ENCODE data around the gene MAPKAPK5.
"Not testable (repeated sequence)": the region's sequence is repeated elsewhere in the genome, so short reads cannot be mapped to it uniquely, and the experiment has no call there.

The MAPKAPK5 gene

GRCh38 chr12:111822886-111823285 lies 19.1 kb upstream of the MAPKAPK5 start:
- H3K4me3 ChIP-seq (ENCODE audit: low read depth, low read length) = no peak overlapping the region
- TF ChIP-seq, protein P1, sequence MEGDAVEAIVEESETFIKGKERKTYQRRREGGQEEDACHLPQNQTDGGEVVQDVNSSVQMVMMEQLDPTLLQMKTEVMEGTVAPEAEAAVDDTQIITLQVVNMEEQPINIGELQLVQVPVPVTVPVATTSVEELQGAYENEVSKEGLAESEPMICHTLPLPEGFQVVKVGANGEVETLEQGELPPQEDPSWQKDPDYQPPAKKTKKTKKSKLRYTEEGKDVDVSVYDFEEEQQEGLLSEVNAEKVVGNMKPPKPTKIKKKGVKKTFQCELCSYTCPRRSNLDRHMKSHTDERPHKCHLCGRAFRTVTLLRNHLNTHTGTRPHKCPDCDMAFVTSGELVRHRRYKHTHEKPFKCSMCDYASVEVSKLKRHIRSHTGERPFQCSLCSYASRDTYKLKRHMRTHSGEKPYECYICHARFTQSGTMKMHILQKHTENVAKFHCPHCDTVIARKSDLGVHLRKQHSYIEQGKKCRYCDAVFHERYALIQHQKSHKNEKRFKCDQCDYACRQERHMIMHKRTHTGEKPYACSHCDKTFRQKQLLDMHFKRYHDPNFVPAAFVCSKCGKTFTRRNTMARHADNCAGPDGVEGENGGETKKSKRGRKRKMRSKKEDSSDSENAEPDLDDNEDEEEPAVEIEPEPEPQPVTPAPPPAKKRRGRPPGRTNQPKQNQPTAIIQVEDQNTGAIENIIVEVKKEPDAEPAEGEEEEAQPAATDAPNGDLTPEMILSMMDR (IDR thresholded peaks at IDR 0.05; ENCODE audit: low read depth, low read length, missing control alignments) = no peak

DNA sequence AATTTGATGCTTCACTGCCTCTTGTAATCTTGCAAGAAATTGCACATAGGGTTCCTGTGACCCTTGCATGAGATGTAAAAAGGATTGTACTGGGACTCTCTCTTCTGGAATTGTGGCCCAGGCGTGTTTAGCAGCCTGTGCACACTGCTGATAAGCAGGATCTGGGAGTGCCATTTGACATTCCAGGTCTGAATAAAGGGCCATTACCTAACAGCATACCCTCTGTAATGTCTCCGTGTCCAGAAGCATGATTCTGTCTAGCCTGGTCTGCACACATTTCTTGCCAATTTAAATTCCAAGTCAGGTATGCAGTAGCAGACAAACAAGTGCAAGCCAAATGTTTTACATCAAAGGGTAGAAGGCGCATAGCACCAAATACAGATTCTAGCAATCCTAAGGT lies 18.1 kb upstream of the MAPKAPK5 start:
- no peak overlapping the region for H3K4me3 ChIP-seq (ENCODE audit: low read depth, low read length)
- TF ChIP-seq, protein P1 (IDR thresholded peaks at IDR 0.05; ENCODE audit: low read depth, low read length, missing control alignments) = no peak
- DNase-seq (ENCODE audit: low read depth) = no peak

More at GRCh38 chr12:111822886-111823285, 19.1 kb upstream of the MAPKAPK5 start:
- no peak for DNase-seq (ENCODE audit: low read depth)

GRCh38 chr12:111824312-111824711 lies 17.7 kb upstream of the MAPKAPK5 start:
- H3K4me3 ChIP-seq (ENCODE audit: low read depth, low read length); DNase-seq (ENCODE audit: low read depth): not testable (repeated sequence)
- TF ChIP-seq, protein P1 (IDR thresholded peaks at IDR 0.05; ENCODE audit: low read depth, low read length, missing control alignments) = peak; percentile 9

GRCh38 chr12:111825509-111825908 lies 16.5 kb upstream of the MAPKAPK5 start:
- DNase-seq (ENCODE audit: low read depth) = no peak
- H3K4me3 ChIP-seq (ENCODE audit: low read depth, low read length) = no peak overlapping the region
- TF ChIP-seq, protein P1 (IDR thresholded peaks at IDR 0.05; ENCODE audit: low read depth, low read length, missing control alignments) = no peak

GRCh38 chr12:111826316-111826715 lies 15.7 kb upstream of the MAPKAPK5 start:
- no peak for DNase-seq (ENCODE audit: low read depth)
- H3K4me3 ChIP-seq (ENCODE audit: low read depth, low read length) = no peak overlapping the region
- TF ChIP-seq, protein P1 (IDR thresholded peaks at IDR 0.05; ENCODE audit: low read depth, low read length, missing control alignments) = no peak

GRCh38 chr12:111826992-111827391 lies 15.0 kb upstream of the MAPKAPK5 start:
- DNase-seq (ENCODE audit: low read depth) = no peak
- TF ChIP-seq, protein P1 (IDR thresholded peaks at IDR 0.05; ENCODE audit: low read depth, low read length, missing control alignments) = no peak

GRCh38 chr12:111827907-111828306 lies 14.1 kb upstream of the MAPKAPK5 start:
- H3K4me3 ChIP-seq (ENCODE audit: low read depth, low read length) = no peak overlapping the region
- DNase-seq (ENCODE audit: low read depth) = no peak
- TF ChIP-seq, protein P1 (IDR thresholded peaks at IDR 0.05; ENCODE audit: low read depth, low read length, missing control alignments) = no peak

More at GRCh38 chr12:111826992-111827391, 15.0 kb upstream of the MAPKAPK5 start:
- no peak overlapping the region for H3K4me3 ChIP-seq (ENCODE audit: low read depth, low read length)
